HG03457 (cell line): Measurements from ENCODE around the gene CDKN1C.

Experiments used
- ATAC-seq: cut with Tn5 transposase; IDR thresholded peaks from one replicate; pipeline ENCODE4 v1.9.1; 2021; ENCODE audit warnings: moderate number of reproducible peaks; ENCODE audit not compliant: unreplicated experiment

The CDKN1C gene

GRCh38 chr11:2848497-2848896 is 37.1 kb downstream of the CDKN1C start:
- no peak for ATAC-seq

GRCh38 chr11:2847561-2847960 is 38.0 kb downstream of the CDKN1C start:
- ATAC-seq: no peak

GRCh38 chr11:2846470-2846869 is 39.1 kb downstream of the CDKN1C start:
- no peak for ATAC-seq

GRCh38 chr11:2846056-2846455 is 39.5 kb downstream of the CDKN1C start:
- ATAC-seq: no peak

- ATAC-seq: no peak
These were observed 40.6 kb downstream of the CDKN1C start for GRCh38 chr11:2844996-2845395.

- no peak for ATAC-seq
These were observed 41.3 kb downstream of the CDKN1C start for GRCh38 chr11:2844116-2844842.

GRCh38 chr11:2843551-2843950 is 42.0 kb downstream of the CDKN1C start:
- no peak for ATAC-seq

- no peak for ATAC-seq
These were observed 42.7 kb downstream of the CDKN1C start for GRCh38 chr11:2842876-2843275.

- ATAC-seq: no peak
These were observed 44.0 kb downstream of the CDKN1C start for GRCh38 chr11:2841411-2842190.

- ATAC-seq: no peak
These were observed 46.1 kb downstream of the CDKN1C start for GRCh38 chr11:2839395-2839943.

GRCh38 chr11:2838676-2839294 is 46.8 kb downstream of the CDKN1C start:
- ATAC-seq: no peak

- ATAC-seq: no peak
These were observed 47.5 kb downstream of the CDKN1C start for GRCh38 chr11:2838091-2838490.

- ATAC-seq: no peak
These were observed 47.9 kb downstream of the CDKN1C start for GRCh38 chr11:2837651-2838050.

GRCh38 chr11:2837096-2837601 is 48.4 kb downstream of the CDKN1C start:
- no peak for ATAC-seq

- no peak for ATAC-seq
These were observed 49.1 kb downstream of the CDKN1C start for GRCh38 chr11:2836315-2837095.

- no peak for ATAC-seq
These were observed 49.8 kb downstream of the CDKN1C start for GRCh38 chr11:2835751-2836150.

GRCh38 chr11:2835296-2835695 is 50.3 kb downstream of the CDKN1C start:
- ATAC-seq: no peak

- ATAC-seq: no peak
These were observed 50.9 kb downstream of the CDKN1C start for GRCh38 chr11:2834503-2835273.

GRCh38 chr11:2833716-2834502 is 51.7 kb downstream of the CDKN1C start:
- ATAC-seq: no peak
